Stimulated activated CD4-positive, alpha-beta T cell treated with anti-CD3 and anti-CD28 coated beads, Interleukin-1b, Interleukin-23, amount 100 ng/mL, for 4 hours (primary cell): ENCODE measurements around the gene BIRC7.
"Not testable (repeated sequence)": the region's sequence is repeated elsewhere in the genome, so short reads cannot be mapped to it uniquely, and the experiment has no call there.

Experiments
- DNase-seq, 2 donors: peaks; one replicate each; pipeline ENCODE4 v3.0.0-alpha.2; 2020; ENCODE audit warnings: low read depth in 2 of 2

Gene BIRC7

DNA sequence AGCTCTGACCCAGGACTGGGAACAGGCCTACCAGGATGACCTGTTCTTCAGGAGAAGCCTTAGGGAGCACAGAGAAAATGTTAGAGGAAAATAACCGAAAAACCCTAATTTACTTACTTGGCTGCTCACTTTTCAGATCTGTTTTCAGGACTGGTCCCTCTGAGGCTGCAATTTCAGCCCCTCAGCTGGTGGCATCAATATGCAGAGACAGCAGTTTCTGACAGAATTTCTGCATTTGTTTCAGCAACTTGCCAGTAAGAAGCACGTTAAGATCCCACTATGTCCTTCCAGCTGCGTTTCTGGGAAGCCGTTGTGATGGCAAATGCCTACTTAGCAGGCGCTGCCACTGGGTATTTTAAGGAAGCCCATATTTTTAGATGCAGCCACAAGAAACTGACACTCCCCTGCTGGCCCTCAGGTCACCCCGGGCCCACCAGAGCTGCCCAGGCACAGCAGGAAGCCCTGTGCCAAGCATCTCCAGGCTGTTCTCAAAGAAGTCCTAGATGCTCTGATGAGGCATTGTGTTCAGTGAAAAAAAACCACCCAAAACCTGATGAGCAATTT, 27.3 kb upstream of the BIRC7 start:
- no peak for DNase-seq

DNA sequence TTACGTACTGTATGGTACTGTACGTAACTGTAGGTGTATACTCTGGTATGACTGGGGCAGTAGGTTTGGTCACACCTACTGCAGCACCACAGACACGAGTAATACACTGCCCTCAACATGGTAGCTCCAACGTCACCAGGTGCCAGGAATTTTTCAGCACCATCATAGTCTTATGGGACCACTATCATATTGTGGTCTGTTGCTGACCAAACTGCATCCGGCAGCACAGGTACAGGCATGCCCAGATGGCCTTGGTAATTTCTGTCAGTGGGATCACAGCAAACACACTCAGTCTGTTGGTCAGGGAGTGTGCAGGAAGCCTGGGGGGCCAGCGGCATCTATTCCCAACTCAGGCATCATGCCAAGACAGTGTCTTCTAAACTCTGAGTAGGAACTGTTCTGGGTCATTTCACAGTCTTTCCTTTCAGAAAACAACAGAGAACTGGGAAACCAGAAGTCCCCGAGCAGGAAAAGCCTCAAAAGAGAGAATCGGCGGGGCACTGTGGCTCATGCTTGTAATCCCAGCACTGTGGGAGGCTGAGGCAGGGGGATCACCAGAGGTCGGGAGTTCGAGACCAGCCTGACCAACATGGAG, 25.6 kb upstream of the BIRC7 start:
- DNase-seq: no peak

DNA sequence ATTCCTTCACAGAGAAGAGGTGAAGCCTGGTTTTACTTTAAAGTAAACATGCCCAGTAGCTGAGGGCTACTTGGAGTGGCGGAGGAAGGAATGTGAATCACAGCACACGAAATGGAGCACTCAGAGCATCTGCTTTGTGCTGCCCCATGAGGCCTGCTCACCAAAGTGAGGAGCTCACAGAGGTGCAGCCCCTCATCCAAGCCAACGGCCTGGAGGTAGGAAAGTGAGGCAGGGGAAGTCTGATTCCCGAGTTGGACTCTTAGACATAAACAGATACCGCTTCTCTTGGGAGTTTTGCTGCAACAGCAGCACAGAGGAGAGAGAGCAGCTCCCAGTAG, 23.3 kb upstream of the BIRC7 start:
- no peak for DNase-seq

DNA sequence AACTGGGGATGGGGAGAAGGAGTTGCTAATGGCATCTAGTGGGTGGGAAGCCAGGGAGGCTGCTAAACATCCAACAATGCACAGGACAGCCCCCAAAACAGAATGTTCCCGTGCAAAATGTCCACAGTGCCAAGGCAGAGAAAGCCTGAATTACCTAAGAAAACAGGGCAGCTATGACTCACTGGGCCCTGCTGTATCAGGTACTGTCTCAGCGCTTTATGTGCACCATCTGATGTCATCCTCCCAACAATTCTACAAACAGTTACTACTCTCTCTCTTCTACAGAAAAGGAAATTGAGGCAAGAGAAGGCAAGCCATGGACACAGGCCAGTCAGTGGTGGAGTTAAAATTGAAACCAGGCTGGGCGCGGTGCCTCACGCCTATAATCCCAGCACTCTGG, 22.9 kb upstream of the BIRC7 start:
- no peak for DNase-seq

DNA sequence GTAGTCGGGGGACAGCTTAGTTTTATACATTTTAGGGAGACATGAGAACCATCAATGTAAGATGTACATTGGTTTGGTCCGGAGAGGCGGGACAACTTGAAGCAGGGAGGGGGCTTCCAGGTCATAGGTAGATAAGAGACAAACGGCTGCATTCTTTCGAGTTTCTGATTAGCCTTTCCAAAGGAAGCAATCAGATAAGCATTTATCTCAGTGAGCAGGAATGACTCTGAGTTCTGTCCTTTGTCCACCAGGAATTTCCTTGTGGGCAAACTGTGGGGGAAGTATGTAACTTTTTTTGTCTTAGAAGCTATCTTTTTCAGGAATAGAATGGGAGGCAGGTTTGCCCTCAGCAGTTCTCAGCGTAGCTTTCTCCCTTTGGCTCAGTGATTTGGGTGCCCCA, 21.2 kb upstream of the BIRC7 start:
- no peak for DNase-seq

DNA sequence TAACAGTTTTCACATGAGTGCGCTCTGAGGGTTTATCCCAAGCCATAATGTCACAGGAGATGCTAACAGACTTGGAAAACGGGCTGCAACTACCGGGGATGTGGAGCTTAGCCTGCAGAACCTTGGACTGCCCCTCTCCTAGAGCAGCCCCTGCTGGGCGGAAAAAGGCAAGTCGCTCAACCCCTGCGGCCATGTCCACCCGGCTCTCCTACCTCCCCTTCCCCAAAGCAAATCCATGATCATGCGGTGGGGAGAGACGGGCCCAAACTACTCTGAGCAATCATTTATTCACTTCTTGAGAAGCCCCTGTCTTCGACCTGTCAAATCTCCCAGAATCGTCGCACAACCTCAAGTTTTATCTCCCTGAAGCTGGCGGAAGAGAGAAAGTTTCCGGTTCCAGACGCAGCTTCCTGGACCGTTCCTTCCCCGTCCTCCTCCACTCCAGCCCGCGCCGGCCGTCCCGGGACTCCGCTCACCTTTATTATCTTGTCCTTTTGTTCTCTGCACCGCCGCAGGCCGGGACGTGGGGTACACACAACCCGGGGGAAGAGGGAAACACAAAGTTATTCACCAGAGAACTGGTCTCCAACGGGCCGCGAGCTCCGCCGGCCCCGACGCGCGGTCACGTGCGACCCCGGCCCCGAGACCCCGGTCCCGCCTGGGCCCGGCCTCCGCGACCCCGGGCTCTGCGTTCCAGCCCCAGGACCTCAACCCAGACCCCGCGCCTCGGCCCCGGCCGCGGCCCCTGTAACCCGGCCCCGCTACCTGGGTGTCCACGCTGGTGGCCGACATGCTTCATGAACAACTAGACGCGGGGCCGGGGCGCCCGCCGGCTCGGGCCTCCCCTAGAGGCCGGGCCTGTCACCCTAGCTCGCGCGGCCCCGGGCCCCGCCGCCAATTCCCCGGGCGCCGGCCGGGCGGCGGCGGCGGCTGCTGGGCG, 20.3 kb upstream of the BIRC7 start:
- no peak for DNase-seq

DNA sequence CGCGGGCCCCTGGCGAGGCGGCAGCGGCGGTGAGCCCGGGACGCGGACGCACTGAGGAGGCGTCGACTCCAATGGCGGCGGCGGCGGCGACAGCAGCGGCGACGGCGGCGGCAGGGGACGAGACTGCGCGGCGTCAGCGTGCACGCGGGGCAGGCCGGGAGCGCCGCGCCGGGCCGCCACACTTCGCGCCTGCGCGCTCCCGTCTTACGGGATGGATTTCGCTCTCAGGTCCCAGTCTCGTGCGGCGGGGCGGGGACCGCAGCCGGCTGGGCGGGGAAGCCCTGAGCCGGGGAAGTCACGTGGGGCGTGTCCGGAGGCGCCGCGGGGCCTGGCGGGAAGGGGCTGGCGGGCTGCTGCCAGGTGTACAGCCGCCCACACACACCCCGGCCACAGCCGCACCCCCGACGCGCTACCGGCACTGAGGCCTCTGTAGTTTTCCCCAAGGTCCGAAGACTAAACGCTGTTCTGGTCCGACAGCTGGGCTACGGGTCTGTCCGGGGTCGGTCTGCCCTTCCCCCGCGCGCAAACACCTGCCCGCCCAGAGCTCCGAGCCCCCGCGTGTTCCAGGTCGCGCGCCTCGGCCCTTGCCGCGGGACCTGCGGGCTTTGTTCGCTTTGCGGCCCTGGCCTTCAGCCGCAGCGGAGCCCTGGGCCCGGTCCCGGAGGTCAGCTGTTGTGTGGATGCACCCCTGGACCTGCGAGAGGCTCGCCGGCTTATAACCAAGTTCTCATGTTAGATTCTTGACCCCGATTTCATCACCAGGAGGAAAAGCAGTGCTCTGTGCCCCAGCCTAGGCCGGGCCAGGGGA, 19.5 kb upstream of the BIRC7 start, which contains the start of gene YTHDF1:
Gene YTHDF1 (minus strand): TSS at position 91 of the 808 bp plus-strand sequence. CDS start 239 bp downstream, outside the sequence.
- DNase-seq: peak; percentile 91 to 95

DNA sequence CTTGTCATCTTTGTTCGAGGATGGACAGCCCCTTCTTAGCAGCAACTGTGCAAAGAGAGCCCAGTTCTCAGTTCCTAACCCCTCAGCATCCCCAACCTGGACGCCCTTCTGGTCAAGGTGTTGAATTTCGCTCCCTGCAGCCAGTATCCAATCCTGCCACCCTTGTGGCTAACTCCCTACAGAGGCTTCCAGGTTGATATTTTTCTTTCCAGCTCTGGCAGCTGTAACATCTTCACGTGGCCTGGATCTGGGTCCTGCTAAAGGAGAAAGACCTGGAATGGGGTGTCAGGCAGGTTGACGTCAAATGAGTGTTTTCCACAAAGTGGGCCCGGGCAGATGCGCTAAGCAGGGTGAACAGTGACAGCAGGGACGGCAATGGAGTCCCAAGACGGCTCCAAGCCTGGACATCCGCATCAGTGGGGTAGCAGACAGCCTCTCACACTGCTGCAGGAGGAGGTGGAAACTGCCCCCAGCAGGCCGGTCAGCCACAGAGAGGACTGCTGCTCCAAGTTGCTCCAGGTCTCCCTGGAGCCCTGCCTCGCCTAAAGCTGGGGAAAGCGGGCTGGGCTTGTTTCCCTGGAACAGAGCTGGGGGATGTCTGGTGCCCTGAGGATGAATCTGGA, 18.7 kb upstream of the BIRC7 start:
- no peak for DNase-seq

DNA sequence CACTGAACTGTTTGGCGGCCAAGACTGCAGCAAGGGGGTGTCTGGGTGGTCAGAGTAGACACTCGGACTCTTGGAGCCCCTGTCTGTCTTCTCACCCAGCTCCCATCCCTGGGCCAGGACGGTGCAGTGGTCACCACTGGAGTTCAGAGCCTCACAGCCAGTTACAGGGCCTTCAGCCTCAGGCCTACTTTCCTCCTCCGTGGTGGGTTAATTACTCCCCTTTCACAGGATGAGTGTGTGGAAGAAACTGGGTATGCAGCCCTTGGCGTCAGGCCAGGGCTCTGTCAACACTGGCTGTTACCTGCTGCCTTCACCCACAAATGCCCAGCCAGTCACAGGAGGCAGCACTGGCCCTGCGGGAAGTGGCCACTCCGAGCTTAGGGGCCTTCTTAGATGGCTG, 18.0 kb upstream of the BIRC7 start:
- DNase-seq: no peak

DNA sequence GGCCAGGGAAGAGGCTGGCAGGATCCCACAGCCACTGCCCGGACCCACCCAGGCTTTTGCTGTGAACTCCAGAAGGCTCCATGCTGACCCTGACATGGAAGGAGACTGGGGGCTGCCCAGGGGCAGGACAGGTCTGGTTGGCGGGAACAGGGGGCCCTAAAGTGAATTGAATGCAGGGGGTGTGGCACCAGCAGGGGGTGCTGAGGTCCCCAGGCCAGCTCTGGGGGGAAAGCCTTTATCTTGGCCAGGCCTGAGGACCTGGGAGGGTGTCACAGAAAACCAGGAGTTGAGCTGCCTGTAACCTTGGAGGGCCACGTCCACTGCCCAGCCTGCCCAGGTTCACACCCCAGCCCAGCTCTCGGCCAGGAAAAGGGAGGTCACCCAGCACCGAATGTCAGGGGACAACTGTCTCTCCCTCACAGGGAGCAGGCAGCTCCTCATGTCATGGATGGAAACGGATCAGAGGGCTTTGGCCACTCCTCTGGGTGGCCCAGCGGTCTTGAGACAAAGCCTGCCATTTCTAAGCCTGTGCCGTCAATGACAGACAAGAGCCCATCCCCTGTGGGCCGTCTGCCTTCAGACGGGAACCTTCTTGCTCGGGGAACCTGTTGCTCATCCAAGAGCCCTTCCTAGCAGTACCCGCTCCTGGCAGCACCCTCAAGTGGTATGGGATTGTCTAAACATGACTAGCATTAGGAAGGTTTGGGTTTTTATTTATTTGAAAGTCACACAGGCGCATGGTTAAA, 16.8 kb upstream of the BIRC7 start:
- no peak for DNase-seq

DNA sequence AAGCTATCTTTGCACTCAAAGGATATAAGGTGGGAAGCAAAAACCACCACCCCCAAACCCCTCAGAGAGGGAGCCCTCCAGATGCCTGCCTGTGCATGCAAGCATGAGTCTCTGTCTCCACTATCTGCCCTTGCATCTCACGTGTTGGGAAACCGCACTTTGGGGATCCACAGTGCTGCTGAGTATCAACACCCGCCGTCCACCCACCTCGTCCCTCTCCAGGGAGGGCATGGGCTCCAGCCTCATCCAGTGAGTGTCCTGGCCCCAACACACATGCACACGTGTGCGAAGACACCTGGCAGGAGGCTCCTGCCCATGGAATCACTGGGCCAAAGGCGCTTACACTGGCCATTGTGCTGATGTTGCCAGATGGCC, 16.3 kb upstream of the BIRC7 start:
- DNase-seq: no peak

DNA sequence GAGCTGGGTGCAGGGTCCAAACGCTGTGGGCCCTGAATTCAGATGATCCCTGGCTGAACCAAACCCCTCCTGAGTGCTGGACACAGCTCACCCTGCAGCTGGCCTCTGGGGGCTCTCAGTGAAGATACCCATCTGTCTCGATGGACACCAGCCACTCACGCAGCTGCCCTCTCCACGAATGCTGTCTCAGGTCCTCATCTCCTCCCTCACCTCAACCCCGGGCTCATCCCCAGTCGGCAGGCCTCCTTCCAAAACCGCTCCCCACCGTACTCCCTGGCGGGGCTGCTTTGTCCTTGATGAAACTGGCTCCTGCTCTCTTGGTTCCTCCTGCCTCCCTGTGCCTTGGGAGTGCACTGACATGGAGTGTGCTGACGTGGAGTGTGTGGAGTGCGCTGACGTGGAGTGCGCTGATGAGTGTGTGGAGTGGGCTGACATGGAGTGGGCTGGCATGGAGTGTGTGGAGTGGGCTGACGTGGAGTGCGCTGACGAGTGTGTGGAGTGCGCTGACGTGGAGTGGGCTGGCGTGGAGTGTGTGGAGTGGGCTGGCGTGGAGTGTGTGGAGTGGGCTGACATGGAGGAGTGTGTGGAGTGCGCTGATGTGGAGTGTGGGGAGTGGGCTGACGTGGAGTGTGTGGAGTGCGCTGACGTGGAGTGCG, 15.7 kb upstream of the BIRC7 start:
- DNase-seq: no peak

DNA sequence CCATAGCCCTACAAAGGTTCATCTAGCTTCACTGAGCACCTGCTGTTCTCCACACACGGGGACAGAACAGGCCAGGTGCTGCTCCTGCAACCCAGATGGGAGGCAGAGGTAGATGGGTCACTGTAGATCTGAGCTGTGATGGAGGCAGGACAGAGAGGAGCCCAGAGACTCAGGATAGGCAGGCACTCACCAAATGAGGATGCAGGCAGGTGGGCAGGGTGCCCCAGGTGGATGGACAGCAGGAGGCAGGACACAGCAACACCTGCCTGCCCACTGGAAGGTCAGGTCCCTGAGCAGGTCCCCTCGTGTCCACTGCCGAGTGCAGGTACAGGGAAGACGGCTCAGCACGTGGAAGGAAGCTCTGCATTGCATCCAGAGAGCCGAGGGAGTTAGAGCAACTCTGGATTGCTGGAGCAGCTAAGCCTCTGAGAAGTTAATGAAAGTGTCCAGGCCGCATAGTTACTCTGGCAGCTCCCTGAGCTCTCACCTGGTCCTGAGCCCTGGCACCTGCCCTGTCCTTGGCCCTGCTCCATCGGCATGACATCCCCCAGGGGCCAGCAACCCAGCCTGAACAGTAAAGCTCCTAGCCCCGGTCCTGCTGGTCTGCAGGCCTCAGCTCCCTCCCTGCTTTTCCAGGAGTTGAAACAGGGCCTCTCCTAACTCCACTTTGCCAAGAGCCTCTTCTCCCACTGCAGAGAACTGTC, 14.9 kb upstream of the BIRC7 start:
- DNase-seq: no peak

DNA sequence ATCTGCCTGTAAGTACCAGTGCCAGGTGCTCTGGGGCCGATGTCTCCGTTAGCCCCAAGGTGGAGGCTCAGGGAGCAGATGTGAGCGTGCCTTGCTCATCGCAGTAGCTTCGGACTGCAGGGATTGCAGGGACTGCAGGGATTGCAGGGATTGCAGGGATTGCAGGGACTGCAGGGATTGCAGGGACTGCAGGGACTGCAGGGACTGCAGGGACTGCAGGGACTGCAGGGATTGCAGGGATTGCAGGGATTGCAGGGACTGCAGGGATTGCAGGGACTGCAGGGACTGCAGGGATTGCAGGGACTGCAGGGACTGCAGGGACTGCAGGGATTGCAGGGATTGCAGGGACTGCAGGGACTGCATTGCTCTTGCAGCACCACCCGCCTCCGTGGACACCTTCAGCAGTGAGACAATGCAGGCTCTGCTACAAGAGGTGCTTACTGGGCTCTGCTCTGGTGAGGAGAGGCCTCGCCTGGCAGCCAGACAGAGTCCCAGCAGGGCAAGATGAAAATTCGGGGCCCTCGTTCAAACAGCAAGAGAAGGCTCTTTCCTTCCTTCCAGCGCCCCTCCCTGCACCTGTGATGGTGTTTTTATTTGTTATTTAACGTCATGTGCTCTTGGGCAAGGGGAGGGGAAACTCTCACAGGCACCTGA, 14.2 kb upstream of the BIRC7 start:
- DNase-seq: not testable (repeated sequence)

DNA sequence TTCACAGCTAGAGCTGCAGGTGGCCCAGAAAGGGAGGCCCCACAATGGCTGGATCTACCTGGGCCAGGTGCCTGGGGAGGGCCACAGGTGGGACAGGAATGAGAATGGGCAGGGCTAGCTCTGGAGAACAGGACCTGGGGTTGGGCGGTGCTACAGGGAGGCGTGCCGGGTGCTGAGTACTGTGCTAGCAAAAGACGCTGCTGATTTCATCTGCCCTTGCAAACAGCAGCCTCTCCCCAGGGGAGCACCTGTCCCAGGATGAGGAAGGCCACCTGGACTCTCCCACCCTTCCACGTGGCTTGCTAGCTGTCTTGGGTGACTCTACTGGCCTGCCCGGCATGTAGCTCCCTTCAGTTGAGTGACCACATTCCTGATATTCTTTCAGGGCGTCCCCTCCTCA, 13.2 kb upstream of the BIRC7 start:
- no peak for DNase-seq

DNA sequence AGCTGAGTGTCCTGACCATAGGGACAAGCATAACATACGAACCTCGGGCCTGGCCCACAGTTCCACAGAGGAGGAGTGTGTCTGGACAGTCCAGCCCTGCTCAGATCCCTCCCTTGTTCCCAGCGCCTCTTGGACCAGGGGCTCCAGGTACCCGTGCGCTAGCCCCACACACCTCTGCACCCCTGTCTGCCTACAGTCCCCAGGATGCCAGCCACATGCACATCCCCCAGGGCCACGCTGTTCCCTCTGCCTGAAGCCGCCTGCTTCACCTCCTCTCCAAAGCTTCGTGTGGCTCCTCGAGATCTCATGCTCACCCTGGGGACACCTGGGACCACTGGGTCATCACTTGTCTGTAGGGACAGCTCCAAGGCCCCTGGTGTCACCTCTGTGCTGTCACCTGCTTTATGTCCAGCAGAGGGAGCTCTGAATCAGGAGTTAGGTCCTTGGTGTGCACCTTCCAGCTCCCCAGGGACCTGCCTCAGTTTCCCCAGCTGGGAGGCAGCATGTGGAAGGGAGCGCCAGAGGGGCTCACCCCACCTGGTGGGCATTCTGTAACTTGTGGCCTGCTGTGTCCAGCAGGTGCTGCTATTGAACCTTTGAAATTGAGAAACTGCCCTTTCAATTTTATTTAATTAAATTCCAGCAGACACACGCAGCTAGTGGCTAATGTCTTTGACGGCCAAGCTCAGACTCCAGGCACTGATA, 12.4 kb upstream of the BIRC7 start:
- DNase-seq: peak; percentile 22 to 36

DNA sequence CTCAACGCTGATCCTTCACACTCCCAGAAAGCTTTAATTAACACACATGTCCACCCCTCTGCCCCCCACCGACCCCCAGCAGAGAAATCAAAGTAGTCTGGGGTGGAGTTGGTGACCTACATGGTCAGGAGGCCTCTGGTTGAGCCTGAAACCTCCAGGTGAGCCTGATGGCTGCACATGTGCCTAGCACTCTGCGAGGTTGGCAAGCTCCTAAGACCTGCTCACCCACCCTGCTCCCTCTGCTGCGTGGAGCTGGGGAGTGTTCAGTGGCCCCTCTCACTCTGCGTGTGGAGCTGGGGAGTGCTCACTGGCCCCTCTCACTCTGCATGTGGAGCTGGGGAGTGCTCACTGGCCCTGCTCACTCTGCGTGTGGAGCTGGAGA, 11.9 kb upstream of the BIRC7 start:
- DNase-seq: no peak

DNA sequence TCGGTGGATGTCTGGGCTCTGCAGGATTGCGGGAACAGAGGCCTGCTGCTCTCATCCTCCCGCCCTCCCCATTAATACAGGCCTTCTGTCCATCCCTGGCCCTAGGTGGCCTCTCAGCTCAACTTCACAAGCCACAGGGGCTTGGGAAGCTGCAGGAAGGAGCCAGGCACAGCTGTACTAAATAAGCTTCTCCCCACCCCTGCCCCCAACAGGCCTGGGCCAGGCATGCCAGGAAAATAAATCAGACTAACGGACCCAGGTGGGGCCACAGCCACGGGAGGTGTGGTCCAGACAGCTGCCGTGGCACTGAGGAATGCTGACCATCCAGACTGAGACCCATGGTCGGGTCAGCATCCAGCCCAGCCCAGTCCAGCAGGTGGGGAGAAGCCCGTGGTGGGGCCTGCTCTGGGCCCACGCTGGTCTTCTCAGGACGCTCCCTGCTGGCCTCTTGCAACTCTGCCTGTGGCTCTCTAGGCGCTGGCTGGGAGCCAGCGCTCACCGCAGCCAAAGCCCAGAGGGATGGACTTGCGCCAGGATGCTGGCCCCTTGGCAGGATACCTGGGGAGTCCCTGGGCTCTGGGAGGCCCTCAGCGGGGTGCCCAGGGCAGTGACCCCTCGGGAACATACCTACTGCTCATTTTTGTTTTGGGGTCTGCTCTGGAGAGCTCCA, 11.2 kb upstream of the BIRC7 start:
- no peak for DNase-seq
